Panc1 (cell line): ENCODE measurements around the gene C2orf81.

ENCODE experiments used
- CTCF ChIP-seq: fragments of 450-650 bp; IDR thresholded peaks from 2 replicates; pipeline ENCODE4 v1.5.1; 2017; ENCODE audit warnings: mild to moderate bottlenecking
- TCF7L2 ChIP-seq: IDR thresholded peaks from 2 replicates; pipeline ENCODE4 v1.6.1; 2011; ENCODE audit warnings: mild to moderate bottlenecking, low read depth, low read length, inconsistent platforms

- TF ChIP-seq CTCF: no peak
- no peak for TF ChIP-seq TCF7L2
Measured at GRCh38 chr2:74364533-74365505, 56.6 kb downstream of the C2orf81 start.
